GM18502 (cell line): ENCODE data around the gene METTL13.

Experiments used
- ATAC-seq: cut with Tn5 transposase; IDR thresholded peaks from one replicate; pipeline ENCODE4 v1.9.1; 2021; ENCODE audit warnings: mild to moderate bottlenecking; ENCODE audit not compliant: unreplicated experiment, poor library complexity

The METTL13 gene

GRCh38 chr1:171841931-171842761 is 60.7 kb downstream of the METTL13 start:
- peak; percentile 6 for ATAC-seq

DNA sequence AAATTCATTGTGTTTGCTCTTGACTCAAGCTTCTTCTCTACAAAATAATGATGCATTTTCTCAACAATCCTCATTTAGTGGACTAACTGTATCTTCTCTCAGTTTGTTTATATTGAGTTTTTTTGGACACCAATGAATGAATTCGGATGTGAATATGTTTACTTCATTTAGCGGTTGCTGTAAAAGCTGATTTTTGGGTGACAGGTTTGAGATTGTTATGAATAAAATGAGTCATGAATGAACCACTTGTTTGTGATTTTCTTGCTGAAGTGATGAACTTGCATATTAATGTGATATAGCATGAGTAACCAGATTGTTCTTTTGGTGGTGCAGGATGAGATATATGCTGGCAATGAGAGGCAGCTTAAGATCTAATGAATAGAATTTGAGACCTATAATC is 62.9 kb downstream of the METTL13 start:
- ATAC-seq, result no peak

DNA sequence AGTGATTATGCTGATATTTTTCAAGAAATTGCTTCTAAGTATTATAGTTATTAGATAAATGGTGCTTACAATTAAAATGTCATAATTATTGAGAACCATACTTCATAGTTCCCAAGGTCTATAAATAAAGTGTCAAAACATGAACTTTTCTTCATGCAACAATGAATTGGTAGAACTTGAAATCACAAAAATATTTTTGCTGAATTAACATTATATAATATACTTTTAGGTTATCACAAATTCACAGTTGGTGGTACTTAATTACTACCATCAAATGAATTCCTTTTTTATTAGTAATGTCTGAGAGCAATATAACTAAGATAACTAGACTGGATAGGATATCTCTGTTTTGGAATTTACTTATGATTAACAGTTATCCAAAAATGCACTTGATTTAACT is 64.5 kb downstream of the METTL13 start:
- ATAC-seq, result no peak
